NB4 (cell line): ENCODE data around the gene SIGLEC10.
"Not testable (repeated sequence)": the region's sequence is repeated elsewhere in the genome, so short reads cannot be mapped to it uniquely, and the experiment has no call there.

Experiments
- DNase-seq: peaks from one replicate; pipeline ENCODE4 v3.0.0; 2010; ENCODE audit warnings: low read depth
- H3K4me3 ChIP-seq: one replicate; pipeline ENCODE4 v1.5.1; 2011; ENCODE audit warnings: mild to moderate bottlenecking, low read depth, low read length, moderate library complexity
- MYC ChIP-seq: IDR thresholded peaks from 2 replicates; pipeline ENCODE4 v1.6.1; 2011; ENCODE audit warnings: low read depth, low read length
- POLR2A ChIP-seq: IDR thresholded peaks from 2 replicates; pipeline ENCODE4 v1.6.1; 2011; ENCODE audit warnings: mild to moderate bottlenecking; ENCODE audit not compliant: insufficient read length; ENCODE audit errors: extremely low read depth
- TF ChIP-seq, protein P1 (sequence below): IDR thresholded peaks from 2 replicates; pipeline ENCODE4 v1.6.1; 2011; ENCODE audit warnings: low read depth, low read length
- TF ChIP-seq, protein P2 (sequence below): IDR thresholded peaks from one replicate; pipeline ENCODE4 v1.5.1; 2012; ENCODE audit warnings: low read depth, low read length

The SIGLEC10 gene

DNA sequence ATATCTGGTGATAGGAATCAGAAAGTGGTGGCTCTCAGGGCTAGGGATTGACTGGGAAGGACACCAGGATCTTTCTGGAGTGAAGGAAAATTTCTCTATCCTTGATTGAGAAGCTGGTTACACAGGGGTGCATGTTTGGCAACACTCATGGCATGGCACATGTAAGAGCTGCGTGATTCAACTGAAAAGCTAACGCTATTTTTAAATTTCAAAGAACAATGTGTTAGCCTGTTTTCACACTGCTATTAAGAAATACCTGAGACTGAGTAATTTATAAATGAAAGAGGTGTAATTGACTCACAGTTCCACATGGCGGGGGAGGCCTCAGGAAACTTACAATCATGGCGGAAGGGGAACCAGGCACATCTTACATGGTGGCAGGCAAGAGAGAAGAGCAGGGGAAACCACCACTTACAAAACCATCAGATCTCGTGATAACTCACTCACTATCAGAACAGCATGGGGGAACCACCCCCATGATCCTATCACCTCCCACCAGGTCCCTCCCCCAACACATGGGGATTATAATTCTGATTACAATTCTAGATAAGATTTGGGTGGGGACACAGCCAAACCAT, 33.4 kb upstream of the SIGLEC10 start:
- no peak for DNase-seq
- no peak overlapping the region for H3K4me3 ChIP-seq
- TF ChIP-seq, protein P1, sequence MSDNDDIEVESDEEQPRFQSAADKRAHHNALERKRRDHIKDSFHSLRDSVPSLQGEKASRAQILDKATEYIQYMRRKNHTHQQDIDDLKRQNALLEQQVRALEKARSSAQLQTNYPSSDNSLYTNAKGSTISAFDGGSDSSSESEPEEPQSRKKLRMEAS, result no peak
- TF ChIP-seq MYC (no peak), POLR2A (no peak)
- TF ChIP-seq, protein P2, sequence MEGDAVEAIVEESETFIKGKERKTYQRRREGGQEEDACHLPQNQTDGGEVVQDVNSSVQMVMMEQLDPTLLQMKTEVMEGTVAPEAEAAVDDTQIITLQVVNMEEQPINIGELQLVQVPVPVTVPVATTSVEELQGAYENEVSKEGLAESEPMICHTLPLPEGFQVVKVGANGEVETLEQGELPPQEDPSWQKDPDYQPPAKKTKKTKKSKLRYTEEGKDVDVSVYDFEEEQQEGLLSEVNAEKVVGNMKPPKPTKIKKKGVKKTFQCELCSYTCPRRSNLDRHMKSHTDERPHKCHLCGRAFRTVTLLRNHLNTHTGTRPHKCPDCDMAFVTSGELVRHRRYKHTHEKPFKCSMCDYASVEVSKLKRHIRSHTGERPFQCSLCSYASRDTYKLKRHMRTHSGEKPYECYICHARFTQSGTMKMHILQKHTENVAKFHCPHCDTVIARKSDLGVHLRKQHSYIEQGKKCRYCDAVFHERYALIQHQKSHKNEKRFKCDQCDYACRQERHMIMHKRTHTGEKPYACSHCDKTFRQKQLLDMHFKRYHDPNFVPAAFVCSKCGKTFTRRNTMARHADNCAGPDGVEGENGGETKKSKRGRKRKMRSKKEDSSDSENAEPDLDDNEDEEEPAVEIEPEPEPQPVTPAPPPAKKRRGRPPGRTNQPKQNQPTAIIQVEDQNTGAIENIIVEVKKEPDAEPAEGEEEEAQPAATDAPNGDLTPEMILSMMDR, result no peak

DNA sequence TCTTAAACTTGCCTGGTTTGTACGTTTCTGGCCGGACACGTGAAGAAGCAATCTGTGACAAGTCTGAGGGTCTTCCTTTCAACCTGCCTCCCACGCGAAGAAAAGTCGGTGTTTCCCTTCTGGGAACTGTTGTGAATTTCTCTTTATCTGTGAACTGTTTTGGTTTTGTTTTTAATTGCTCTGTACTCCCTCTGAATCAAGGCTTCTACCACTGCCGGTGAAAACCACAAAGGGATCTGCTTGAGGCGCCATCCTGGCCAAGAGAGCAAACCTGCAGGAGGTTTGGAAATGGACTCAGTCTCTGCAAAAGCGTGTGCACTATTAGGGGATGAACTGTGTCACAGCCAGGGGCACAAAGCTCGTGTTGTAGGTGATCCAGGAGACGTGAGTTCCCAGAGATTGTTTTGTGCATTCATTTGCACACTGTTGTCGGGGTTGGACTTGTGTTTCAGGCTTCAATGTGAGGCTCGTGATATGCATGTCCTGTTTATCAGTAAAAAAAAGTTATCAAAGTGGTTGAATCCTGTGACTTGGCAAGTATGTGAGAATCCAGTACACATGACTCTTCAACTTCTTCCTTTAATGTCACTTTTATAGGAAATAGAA, 31.1 kb upstream of the SIGLEC10 start:
- no peak overlapping the region for H3K4me3 ChIP-seq
- DNase-seq, result peak; percentile 42
- TF ChIP-seq, protein P1, result no peak
- TF ChIP-seq MYC, result no peak
- TF ChIP-seq, protein P2, result no peak
- TF ChIP-seq POLR2A, result no peak

DNA sequence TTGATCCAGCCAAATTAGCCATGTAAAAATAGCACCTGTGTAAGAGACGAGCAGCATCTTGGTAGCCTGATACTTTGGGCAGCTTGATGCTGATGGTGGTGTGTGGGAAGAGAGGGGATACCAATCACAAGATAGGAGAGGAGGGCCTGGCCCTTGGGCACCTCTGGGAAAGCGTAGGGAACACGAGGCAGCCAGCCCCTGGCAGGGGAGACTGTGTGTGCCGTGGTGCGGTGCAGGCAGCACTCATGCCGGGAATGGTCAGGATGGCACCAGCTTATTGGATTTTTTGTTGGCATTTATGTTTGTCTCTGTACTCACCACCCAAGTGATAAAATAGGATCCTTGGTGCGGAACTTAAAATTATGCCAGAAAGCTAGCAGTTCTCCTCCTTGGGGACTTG, 30.6 kb upstream of the SIGLEC10 start:
- TF ChIP-seq POLR2A, result no peak
- TF ChIP-seq, protein P1, result no peak
- no peak for TF ChIP-seq MYC
- TF ChIP-seq, protein P2, result no peak
- DNase-seq, result no peak
- no peak overlapping the region for H3K4me3 ChIP-seq

DNA sequence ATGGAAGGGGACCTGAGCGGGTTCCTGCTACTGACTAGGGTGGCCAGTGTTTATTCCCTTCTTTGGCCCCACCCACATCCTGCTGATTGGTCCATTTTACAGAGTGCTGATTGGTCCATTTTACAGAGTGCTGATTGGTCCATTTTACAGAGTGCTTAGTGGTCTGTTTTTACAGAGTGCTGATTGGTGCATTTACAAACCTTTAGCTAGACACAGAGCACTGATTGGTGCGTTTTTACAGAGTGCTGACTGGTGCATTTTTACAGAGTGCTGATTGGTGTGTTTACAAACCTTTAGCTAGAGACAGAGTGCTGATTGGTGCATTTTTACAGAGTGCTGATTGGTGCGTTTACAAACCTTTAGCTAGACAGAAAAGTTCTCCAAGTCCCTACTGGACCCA, 30.1 kb upstream of the SIGLEC10 start:
- DNase-seq, result not testable (repeated sequence)

DNA sequence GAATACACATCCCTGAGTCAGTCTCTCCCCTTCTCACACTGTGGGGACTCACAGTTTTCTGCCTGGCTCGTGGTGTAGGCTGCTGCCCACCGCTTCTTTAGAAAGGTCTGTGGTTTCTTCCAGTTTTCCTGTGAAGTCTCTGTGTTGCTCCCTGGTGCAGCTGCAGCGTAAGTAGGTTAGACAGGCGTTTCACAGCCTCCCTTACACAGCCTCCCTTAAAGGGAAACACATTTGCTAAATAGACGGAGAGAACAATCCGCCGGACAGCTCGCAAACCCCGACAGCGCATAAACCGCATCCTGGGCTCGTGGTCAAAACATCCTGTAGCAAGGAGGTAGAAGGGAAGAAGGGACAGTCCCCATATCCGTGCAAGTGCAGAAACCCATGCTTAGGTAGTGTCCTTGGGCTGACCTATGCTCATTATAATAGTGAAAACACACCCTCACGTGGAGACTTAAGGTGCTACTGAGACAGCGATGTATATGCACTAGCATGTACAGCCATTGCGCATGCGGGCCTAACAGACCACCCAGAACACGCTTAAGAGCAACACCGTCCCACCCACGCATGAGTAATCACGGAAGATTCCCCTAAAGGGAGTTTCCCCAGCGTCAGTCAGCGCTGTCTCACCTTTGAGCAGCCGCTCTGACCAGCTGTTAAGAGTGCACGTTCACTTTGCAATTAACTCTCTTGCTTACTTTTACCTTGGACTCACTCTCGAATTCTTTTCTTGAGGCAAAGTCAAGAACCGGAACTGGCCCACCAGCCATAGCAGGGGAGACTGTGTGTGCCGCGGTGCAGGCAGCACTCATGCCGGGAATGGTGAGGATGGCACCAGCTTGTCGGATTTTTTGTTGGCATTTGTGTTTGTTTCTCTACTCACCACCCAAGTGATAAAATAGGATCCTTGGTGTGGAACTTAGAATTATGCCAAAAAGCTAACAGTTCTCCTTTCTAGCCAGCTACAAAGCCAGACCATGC, 24.3 kb upstream of the SIGLEC10 start:
- peak; percentile 62; the same call in 1 of the 2 replicates for TF ChIP-seq MYC
- TF ChIP-seq, protein P1, result peak; percentile 60; the same call in 1 of the 2 replicates
- no peak for TF ChIP-seq POLR2A
- TF ChIP-seq, protein P2, result no peak
- peak; percentile 91 for DNase-seq
- peak overlapping the region; percentile 62 for H3K4me3 ChIP-seq

More for the DNA sequence above, 30.1 kb upstream of the SIGLEC10 start:
- not testable (repeated sequence) for H3K4me3 ChIP-seq

DNA sequence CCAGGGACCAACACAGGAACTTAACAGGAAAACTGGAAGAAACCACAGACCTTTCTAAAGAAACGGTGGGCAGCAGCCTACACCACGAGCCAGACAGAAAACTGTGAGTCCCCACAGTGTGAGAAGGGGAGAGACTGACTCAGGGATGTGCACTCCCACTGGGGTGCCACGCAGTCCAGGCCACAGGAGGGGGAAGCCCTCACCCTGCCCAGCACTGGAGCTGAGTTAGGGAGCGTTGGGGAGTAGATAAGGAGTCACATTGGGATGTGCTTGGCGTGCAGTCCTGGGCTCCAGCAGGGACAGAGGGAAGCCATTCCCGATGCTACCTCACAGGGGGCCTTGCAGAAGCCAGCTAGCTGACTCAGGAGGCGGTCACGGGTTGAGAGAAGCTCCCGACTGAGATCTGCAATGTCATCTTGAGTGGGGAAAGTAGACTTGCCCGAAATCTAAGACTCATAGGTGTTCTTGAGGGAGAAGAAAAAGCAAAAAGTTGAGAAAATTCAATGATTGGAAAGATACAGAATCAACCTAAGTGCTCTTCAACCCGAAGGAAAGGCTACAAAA, 23.5 kb upstream of the SIGLEC10 start:
- peak overlapping the region; percentile 62 for H3K4me3 ChIP-seq
- peak; percentile 62 for DNase-seq
- TF ChIP-seq, protein P1, result no peak
- TF ChIP-seq, protein P2, result no peak
- no peak for TF ChIP-seq POLR2A
- no peak for TF ChIP-seq MYC
